ENCODE results near the gene TM4SF4.
"Not testable (repeated sequence)": the region's sequence is repeated elsewhere in the genome, so short reads cannot be mapped to it uniquely, and the experiment has no call there.

The TM4SF4 gene

DNA sequence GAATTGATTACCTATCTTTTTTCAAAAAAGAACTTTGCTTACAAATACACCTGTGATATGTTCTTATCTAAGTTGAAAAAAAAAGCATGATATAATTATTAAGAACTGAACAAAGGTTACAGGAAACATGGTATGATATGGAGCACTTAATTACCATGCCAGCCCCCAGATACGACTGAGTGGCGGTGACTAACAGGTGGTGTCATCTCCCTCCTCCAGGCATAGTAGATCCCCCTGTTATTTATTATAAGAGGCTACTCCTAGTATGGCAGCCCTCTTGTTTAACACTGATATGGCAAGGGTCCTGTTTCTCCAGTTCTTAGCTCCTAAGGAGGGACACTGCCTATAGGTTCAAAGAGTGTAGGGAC lies 31.0 kb upstream of the TM4SF4 start:
- H2AFZ ChIP-seq (ENCODE audit: low read length): no peak overlapping the region
- no peaks in the 10 kb centered on the region for H4K20me1 ChIP-seq (ENCODE audit: insufficient read depth, low read length, poor library complexity, severe bottlenecking)
- H3K36me3 ChIP-seq (ENCODE audit: insufficient read depth, low read length): no peaks in the 10 kb centered on the region
- H3K27me3 ChIP-seq (ENCODE audit: insufficient read depth, low read length, poor library complexity, severe bottlenecking): no peaks in the 10 kb centered on the region
- H3K4me2 ChIP-seq (ENCODE audit: low read depth, low read length, poor library complexity, severe bottlenecking): no peak overlapping the region
- H3K79me2 ChIP-seq (ENCODE audit: insufficient read depth, low read length): no peaks in the 10 kb centered on the region
- H3K4me3 ChIP-seq (ENCODE audit: low read length, poor library complexity, severe bottlenecking): no peak overlapping the region
- no peak for TF ChIP-seq EZH2phosphoT487 (IDR thresholded peaks at IDR 0.05; ENCODE audit: borderline replicate concordance)
- TF ChIP-seq, protein P1, sequence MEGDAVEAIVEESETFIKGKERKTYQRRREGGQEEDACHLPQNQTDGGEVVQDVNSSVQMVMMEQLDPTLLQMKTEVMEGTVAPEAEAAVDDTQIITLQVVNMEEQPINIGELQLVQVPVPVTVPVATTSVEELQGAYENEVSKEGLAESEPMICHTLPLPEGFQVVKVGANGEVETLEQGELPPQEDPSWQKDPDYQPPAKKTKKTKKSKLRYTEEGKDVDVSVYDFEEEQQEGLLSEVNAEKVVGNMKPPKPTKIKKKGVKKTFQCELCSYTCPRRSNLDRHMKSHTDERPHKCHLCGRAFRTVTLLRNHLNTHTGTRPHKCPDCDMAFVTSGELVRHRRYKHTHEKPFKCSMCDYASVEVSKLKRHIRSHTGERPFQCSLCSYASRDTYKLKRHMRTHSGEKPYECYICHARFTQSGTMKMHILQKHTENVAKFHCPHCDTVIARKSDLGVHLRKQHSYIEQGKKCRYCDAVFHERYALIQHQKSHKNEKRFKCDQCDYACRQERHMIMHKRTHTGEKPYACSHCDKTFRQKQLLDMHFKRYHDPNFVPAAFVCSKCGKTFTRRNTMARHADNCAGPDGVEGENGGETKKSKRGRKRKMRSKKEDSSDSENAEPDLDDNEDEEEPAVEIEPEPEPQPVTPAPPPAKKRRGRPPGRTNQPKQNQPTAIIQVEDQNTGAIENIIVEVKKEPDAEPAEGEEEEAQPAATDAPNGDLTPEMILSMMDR (conservative IDR thresholded peaks at IDR 0.05; ENCODE audit: low read length): no peak
- H3K9ac ChIP-seq (ENCODE audit: low read depth, low read length, poor library complexity, severe bottlenecking): no peak overlapping the region
- H3K4me1 ChIP-seq (ENCODE audit: insufficient read depth, low read length, poor library complexity, severe bottlenecking): peaks cover 18% of the 10 kb centered on the region
- H3K9me3 ChIP-seq (ENCODE audit: insufficient read depth, low read depth, low read length): no peaks in the 10 kb centered on the region
- H3F3A ChIP-seq (ENCODE audit: low read depth): no peaks in the 10 kb centered on the region
- H3K9me2 ChIP-seq (replicated peaks; ENCODE audit: low read depth, low read length): no peaks in the 10 kb centered on the region

DNA sequence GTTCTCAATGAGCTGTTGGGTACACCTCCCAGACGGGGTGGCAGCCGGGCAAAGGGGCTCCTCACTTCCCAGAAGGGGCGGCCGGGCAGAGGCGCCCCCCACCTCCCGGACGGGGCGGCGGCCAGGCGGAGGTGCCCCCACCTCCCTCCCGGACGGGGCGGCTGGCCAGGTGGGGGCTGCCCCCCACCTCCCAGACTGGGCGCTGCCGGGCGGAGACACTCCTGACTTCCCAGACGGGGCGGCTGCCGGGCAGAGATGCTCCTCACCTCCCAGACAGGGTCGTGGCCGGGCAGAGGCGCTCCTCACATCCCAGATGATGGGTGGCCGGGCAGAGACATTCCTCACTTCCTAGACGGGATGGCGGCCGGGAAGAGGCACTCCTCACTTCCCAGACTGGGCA lies 29.6 kb upstream of the TM4SF4 start:
- not testable (repeated sequence) for H4K20me1 ChIP-seq (ENCODE audit: insufficient read depth, low read length, poor library complexity, severe bottlenecking); H3K4me3 ChIP-seq (ENCODE audit: low read length, poor library complexity, severe bottlenecking); H3K9ac ChIP-seq (ENCODE audit: low read depth, low read length, poor library complexity, severe bottlenecking); H3K9me3 ChIP-seq (ENCODE audit: insufficient read depth, low read depth, low read length); H3F3A ChIP-seq (ENCODE audit: low read depth); H3K79me2 ChIP-seq (ENCODE audit: insufficient read depth, low read length); H3K27me3 ChIP-seq (ENCODE audit: insufficient read depth, low read length, poor library complexity, severe bottlenecking); H2AFZ ChIP-seq (ENCODE audit: low read length); H3K4me2 ChIP-seq (ENCODE audit: low read depth, low read length, poor library complexity, severe bottlenecking); H3K36me3 ChIP-seq (ENCODE audit: insufficient read depth, low read length); H3K9me2 ChIP-seq (replicated peaks; ENCODE audit: low read depth, low read length)
- H3K4me1 ChIP-seq (ENCODE audit: insufficient read depth, low read length, poor library complexity, severe bottlenecking): peaks cover 20% of the 10 kb centered on the region

DNA sequence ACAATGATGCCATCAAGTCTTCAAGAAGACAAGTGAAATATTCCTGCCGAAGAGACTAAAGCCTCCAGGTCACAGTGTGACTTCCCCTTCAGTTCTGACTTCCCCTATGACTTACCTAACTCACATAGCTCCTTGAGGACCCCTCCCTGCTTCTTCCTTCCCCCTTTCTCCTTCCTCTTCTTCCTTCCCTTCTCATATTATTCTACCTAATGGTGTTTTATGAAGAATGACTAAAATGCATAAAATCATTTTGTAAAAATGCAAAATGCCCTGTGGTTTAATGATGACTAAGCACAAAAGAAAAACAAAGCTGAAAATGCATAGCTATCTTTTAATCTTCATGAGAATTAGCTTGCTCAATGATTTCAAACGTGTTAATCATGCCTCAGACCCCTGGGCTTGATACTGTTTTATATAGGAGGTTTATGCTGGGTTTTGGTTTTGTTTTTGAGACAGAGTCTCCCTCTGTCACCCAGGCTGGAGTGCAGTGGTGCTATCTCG lies 26.1 kb upstream of the TM4SF4 start:
- Histone ChIP-seq H3K27me3 (ENCODE audit: insufficient read depth, low read length, poor library complexity, severe bottlenecking) (peaks cover under 1% of the 10 kb centered on the region), H3K9me3 (ENCODE audit: insufficient read depth, low read depth, low read length) (0 out of 2 replicates have a peak, but pooled peaks cover 6% of the 10 kb centered on the region), H3K4me3 (ENCODE audit: low read length, poor library complexity, severe bottlenecking) (no peak overlapping the region), H3F3A (ENCODE audit: low read depth) (no peaks in the 10 kb centered on the region), H2AFZ (ENCODE audit: low read length) (0 out of 2 replicates have a peak overlapping the region, but pooled peaks have one; percentile 13), H3K36me3 (ENCODE audit: insufficient read depth, low read length) (no peaks in the 10 kb centered on the region), H3K9ac (ENCODE audit: low read depth, low read length, poor library complexity, severe bottlenecking) (no peak overlapping the region), H3K4me2 (ENCODE audit: low read depth, low read length, poor library complexity, severe bottlenecking) (no peak overlapping the region), H3K9me2 (replicated peaks; ENCODE audit: low read depth, low read length) (no peaks in the 10 kb centered on the region), H3K79me2 (ENCODE audit: insufficient read depth, low read length) (no peaks in the 10 kb centered on the region), H3K4me1 (ENCODE audit: insufficient read depth, low read length, poor library complexity, severe bottlenecking) (peaks cover 10% of the 10 kb centered on the region), H4K20me1 (ENCODE audit: insufficient read depth, low read length, poor library complexity, severe bottlenecking) (no peaks in the 10 kb centered on the region)
- TF ChIP-seq, protein P1 (conservative IDR thresholded peaks at IDR 0.05; ENCODE audit: low read length): no peak
- TF ChIP-seq EZH2phosphoT487 (IDR thresholded peaks at IDR 0.05; ENCODE audit: borderline replicate concordance): no peak

DNA sequence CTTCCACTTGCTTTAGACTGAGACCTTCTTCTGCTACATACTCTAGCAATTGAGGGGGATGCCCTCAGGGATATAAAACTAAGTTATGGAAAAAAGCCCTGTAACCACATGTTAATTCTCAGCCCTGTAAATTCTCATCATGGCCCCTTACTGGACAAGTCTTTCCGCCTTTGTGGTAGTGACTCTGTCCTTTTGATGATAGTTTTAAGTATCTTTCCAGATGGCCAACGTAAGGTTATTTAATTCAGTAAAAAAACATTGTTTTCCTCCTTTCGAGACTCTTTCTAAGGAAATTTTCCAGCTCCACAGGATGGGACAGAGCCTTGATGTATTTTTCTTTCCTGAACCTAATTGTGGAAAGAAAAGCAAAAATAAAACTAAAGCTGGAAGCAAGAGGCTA lies 25.3 kb upstream of the TM4SF4 start:
- H3K27me3 ChIP-seq (ENCODE audit: insufficient read depth, low read length, poor library complexity, severe bottlenecking): peaks cover 5% of the 10 kb centered on the region
- no peak overlapping the region for H3K9ac ChIP-seq (ENCODE audit: low read depth, low read length, poor library complexity, severe bottlenecking)
- H3K9me3 ChIP-seq (ENCODE audit: insufficient read depth, low read depth, low read length): 0 out of 2 replicates have a peak, but pooled peaks cover 6% of the 10 kb centered on the region
- no peaks in the 10 kb centered on the region for H3K79me2 ChIP-seq (ENCODE audit: insufficient read depth, low read length)
- peaks cover 5% of the 10 kb centered on the region for H3K4me1 ChIP-seq (ENCODE audit: insufficient read depth, low read length, poor library complexity, severe bottlenecking)
- TF ChIP-seq, protein P1 (conservative IDR thresholded peaks at IDR 0.05; ENCODE audit: low read length): no peak
- no peak for TF ChIP-seq EZH2phosphoT487 (IDR thresholded peaks at IDR 0.05; ENCODE audit: borderline replicate concordance)
- H3K36me3 ChIP-seq (ENCODE audit: insufficient read depth, low read length): no peaks in the 10 kb centered on the region
- no peak overlapping the region for H3K4me2 ChIP-seq (ENCODE audit: low read depth, low read length, poor library complexity, severe bottlenecking)
- H3F3A ChIP-seq (ENCODE audit: low read depth): no peaks in the 10 kb centered on the region
- H2AFZ ChIP-seq (ENCODE audit: low read length): no peak overlapping the region
- H4K20me1 ChIP-seq (ENCODE audit: insufficient read depth, low read length, poor library complexity, severe bottlenecking): no peaks in the 10 kb centered on the region
- H3K4me3 ChIP-seq (ENCODE audit: low read length, poor library complexity, severe bottlenecking): no peak overlapping the region
- H3K9me2 ChIP-seq (replicated peaks; ENCODE audit: low read depth, low read length): no peaks in the 10 kb centered on the region

All from Loucy (cell line).